Activated naive CD8-positive, alpha-beta T cell treated with anti-CD3 and anti-CD28 coated beads, Interleukin-2, amount 10 ng/mL, durations not matched to agents 7 days and 5 days (primary cell): Measurements from ENCODE around the gene HNRNPL. TPM values are rescaled to one million over a fixed set of nuclear protein-coding genes. Genes with fewer than 3 reads are reported as not detected.

Source experiments
- ATAC-seq: fragments of 150-1000 bp; cut with Tn5 transposase; one replicate; pipeline ENCODE4 v1.10.0; 2021; ENCODE audit warnings: low read depth, moderate library complexity
- POLR2A ChIA-PET: fragments of 350-600 bp; sonication (Branson Sonifier 250); formaldehyde crosslinking; loops from one replicate; lab custom pipeline; 2021; ENCODE audit warnings: antibody characterized with exemption; lab: Charles Lee
- DNase-seq: peaks from one replicate; pipeline ENCODE4 v3.0.0; 2021
- H3K27ac Mint-ChIP-seq: one replicate; pipeline ENCODE4 v1.8.0; 2022; ENCODE audit warnings: mild to moderate bottlenecking, mixed read lengths
- H3K27me3 Mint-ChIP-seq: one replicate; pipeline ENCODE4 v1.8.0; 2022; ENCODE audit warnings: mild to moderate bottlenecking, moderate library complexity, mixed read lengths
- H3K36me3 Mint-ChIP-seq: one replicate; pipeline ENCODE4 v1.8.0; 2021; ENCODE audit warnings: mild to moderate bottlenecking, mixed read lengths
- H3K4me1 Mint-ChIP-seq: one replicate; pipeline ENCODE4 v1.8.0; 2021; ENCODE audit warnings: mixed read lengths
- H3K4me3 Mint-ChIP-seq: one replicate; pipeline ENCODE4 v1.8.0; 2022; ENCODE audit warnings: mild to moderate bottlenecking, moderate library complexity, mixed read lengths
- H3K9me3 Mint-ChIP-seq: one replicate; pipeline ENCODE4 v1.8.0; 2021; ENCODE audit warnings: mixed read lengths
- total RNA-seq, 2 experiments: library from RNA; stranded (reverse); gene quantifications; one replicate each; pipeline ENCODE4 v1.2.3, GENCODE V29; 2021

HNRNPL gene
- total RNA-seq, 2 experiments from 2014 or later, result 441 to 455 TPM

- POLR2A ChIA-PET, result interaction anchor here (0.8 to 7.3 kb wide), 8 partner anchors 8 to 448 kb away, joined by 3 to 161 read pairs (median 6); partner anchors contain the start of genes ECH1, EIF3K, FAM98C and NFKBIB
Measured at GRCh38 chr19:38850436-38850975, 720 bp upstream of the HNRNPL start.

GRCh38 chr19:38849147-38849859 is 483 bp downstream of the HNRNPL start:
- DNase-seq (peak; percentile 99), ATAC-seq (peak; percentile 14)
- peak overlapping the region; percentile 97 for H3K4me3 Mint-ChIP-seq
- H3K27ac Mint-ChIP-seq, result peak overlapping the region; percentile 100
- no peaks in the 10 kb centered on the region for H3K27me3 Mint-ChIP-seq
- POLR2A ChIA-PET, result interaction anchor here (0.6 to 7.3 kb wide), 20 partner anchors 8 to 446 kb away, joined by 3 to 161 read pairs (median 4); partner anchors contain the start of genes ACTN4, ECH1, FAM98C and MRPS12
- H3K9me3 Mint-ChIP-seq, result no peaks in the 10 kb centered on the region
- peaks cover 32% of the 10 kb centered on the region for H3K36me3 Mint-ChIP-seq
- H3K4me1 Mint-ChIP-seq, result peaks cover 42% of the 10 kb centered on the region

More at GRCh38 chr19:38850436-38850975, 720 bp upstream of the HNRNPL start:
- ATAC-seq, result peak; percentile 82
- Mint-ChIP-seq H3K36me3 (peaks cover 27% of the 10 kb centered on the region), H3K9me3 (no peaks in the 10 kb centered on the region), H3K4me3 (peak overlapping the region; percentile 97), H3K4me1 (peaks cover 36% of the 10 kb centered on the region), H3K27me3 (no peaks in the 10 kb centered on the region), H3K27ac (peak overlapping the region; percentile 100)
- DNase-seq, result peak; percentile 95

DNA sequence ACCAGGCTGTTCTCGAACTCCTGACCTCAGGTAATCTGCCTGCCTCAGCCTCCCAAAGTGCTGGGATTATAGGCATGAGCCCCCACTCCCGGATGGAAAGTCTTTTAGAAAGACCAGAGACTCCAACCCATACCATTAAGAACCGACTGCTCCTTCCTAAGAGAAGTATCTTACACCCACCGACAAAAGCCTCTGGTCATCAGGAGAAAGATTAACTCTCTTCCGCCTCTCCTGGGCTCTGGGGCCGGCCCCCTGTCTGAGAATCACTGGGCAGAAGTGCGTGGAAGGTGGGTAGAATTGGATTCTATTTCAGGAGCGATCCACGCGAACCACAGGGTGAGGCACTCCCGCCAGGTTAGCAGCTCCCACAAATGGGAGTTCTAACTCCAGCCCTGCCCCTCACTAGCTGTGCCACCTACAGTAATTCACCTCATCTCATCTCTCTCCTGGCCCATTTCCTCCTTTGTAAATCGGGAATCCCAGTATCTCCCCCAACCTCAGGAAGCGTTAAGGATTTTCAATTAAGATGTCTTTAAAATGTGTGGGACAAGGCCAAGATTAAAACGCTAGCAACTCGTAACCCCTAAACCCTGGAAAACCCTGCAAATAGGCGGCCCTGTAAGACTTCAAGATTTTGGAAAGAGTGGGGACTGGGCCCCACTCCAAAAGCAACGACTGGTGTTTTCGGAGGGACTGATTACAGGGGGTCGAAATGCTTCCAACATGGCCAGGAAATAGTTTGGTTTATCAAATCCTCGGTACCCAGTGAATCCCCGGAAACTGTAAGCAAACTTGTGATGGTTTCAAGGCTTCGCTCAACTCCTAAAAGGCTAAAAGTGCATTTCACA is 1.3 kb downstream of the HNRNPL start:
- H3K27ac Mint-ChIP-seq, result peak overlapping the region; percentile 100
- DNase-seq, result no peak
- H3K9me3 Mint-ChIP-seq, result no peaks in the 10 kb centered on the region
- H3K4me1 Mint-ChIP-seq, result peaks cover 47% of the 10 kb centered on the region
- H3K27me3 Mint-ChIP-seq, result no peaks in the 10 kb centered on the region
- peaks cover 39% of the 10 kb centered on the region for H3K36me3 Mint-ChIP-seq
- peak overlapping the region; percentile 97 for H3K4me3 Mint-ChIP-seq
- no peak for ATAC-seq
- POLR2A ChIA-PET, result interaction anchor here (0.6 to 7.3 kb wide), 20 partner anchors 8 to 445 kb away, joined by 3 to 161 read pairs (median 4); partner anchors contain the start of genes ACTN4, ECH1, FAM98C and MRPS12

GRCh38 chr19:38846097-38846496 is 3.7 kb downstream of the HNRNPL start:
- Mint-ChIP-seq H3K27ac (peak overlapping the region; percentile 40), H3K9me3 (no peaks in the 10 kb centered on the region), H3K4me3 (peak overlapping the region; percentile 26), H3K4me1 (peaks cover 56% of the 10 kb centered on the region), H3K36me3 (peaks cover 58% of the 10 kb centered on the region), H3K27me3 (no peaks in the 10 kb centered on the region)
- POLR2A ChIA-PET, result interaction anchor here (0.8 kb wide), 1 partner anchor 32 kb away, joined by 3 read pairs; the partner anchor contains the start of gene RINL
- no peak for ATAC-seq
- no peak for DNase-seq

GRCh38 chr19:38845374-38846024 is 4.3 kb downstream of the HNRNPL start:
- H3K36me3 Mint-ChIP-seq, result peaks cover 63% of the 10 kb centered on the region
- DNase-seq (no peak), ATAC-seq (no peak)
- POLR2A ChIA-PET, result interaction anchor here (0.8 kb wide), 1 partner anchor 33 kb away, joined by 3 read pairs; the partner anchor contains the start of gene RINL
- no peaks in the 10 kb centered on the region for H3K9me3 Mint-ChIP-seq
- peaks cover 55% of the 10 kb centered on the region for H3K4me1 Mint-ChIP-seq
- peak overlapping the region; percentile 20 for H3K4me3 Mint-ChIP-seq
- H3K27ac Mint-ChIP-seq, result peak overlapping the region; percentile 40
- H3K27me3 Mint-ChIP-seq, result no peaks in the 10 kb centered on the region

- peaks cover 69% of the 10 kb centered on the region for H3K36me3 Mint-ChIP-seq
- no peaks in the 10 kb centered on the region for H3K27me3 Mint-ChIP-seq
- peak overlapping the region; percentile 36 for H3K4me3 Mint-ChIP-seq
- no peak for ATAC-seq
- POLR2A ChIA-PET, result interaction anchor here (0.7 to 3.6 kb wide), 5 partner anchors 9 to 83 kb away, joined by 3 to 55 read pairs (median 5); partner anchors contain the start of genes ECH1 and RINL
- peaks cover 57% of the 10 kb centered on the region for H3K4me1 Mint-ChIP-seq
- H3K27ac Mint-ChIP-seq, result peak overlapping the region; percentile 96
- DNase-seq, result no peak
- no peaks in the 10 kb centered on the region for H3K9me3 Mint-ChIP-seq
Measured at GRCh38 chr19:38844093-38844686, 5.6 kb downstream of the HNRNPL start.

- ATAC-seq, result no peak
- H3K27ac Mint-ChIP-seq, result peak overlapping the region; percentile 96
- H3K27me3 Mint-ChIP-seq, result no peaks in the 10 kb centered on the region
- no peak for DNase-seq
- peaks cover 53% of the 10 kb centered on the region for H3K4me1 Mint-ChIP-seq
- peaks cover 66% of the 10 kb centered on the region for H3K36me3 Mint-ChIP-seq
- POLR2A ChIA-PET, result interaction anchor here (1.5 to 3.6 kb wide), 4 partner anchors 9 to 35 kb away, joined by 5 to 55 read pairs (median 24); partner anchors contain the start of genes ECH1 and RINL
- H3K9me3 Mint-ChIP-seq, result no peaks in the 10 kb centered on the region
- H3K4me3 Mint-ChIP-seq, result peak overlapping the region; percentile 79
Measured at GRCh38 chr19:38843175-38843758, 6.5 kb downstream of the HNRNPL start.

DNA sequence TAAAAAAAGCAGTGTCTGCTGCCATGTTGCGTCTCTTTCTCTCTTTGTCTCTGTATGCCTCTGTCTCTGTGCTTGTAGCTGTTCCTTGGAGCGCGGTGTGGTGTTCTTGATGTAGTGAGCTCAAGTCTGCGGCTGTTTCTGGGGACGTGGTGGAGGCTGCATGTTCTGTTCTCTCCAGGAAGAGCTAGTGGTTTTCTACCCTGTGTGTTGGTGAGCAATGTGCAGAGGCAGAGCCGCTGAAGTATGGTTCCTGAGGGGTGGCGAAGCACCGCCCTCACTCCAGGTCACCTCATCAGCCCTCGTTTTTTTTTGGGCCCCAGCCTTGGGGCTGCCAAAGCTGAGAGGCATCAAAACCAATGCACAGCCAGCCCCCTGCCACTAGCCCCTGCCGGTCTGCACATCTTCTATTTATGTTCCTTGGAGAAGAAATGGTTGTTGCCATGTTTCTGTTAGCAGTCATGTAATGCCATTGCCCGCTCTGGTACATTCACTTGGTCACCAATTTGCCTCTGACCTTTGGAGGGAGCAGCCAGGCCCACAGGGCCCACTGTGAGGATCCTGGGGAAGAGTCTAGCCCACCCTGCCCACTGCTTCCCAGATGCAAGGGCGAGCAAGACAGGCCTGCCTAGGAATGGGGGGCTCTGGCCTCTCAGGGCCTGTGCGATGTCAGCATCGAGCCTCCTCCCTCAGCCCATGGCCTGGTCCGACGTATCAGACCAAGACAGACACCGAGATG is 7.2 kb downstream of the HNRNPL start:
- peak overlapping the region; percentile 96 for H3K27ac Mint-ChIP-seq
- H3K9me3 Mint-ChIP-seq, result no peaks in the 10 kb centered on the region
- POLR2A ChIA-PET, result interaction anchor here (0.5 to 3.6 kb wide), 21 partner anchors 9 to 439 kb away, joined by 3 to 55 read pairs (median 4); partner anchors contain the start of genes ECH1, EIF3K, FAM98C and MRPS12
- peak; percentile 91 for ATAC-seq
- peak overlapping the region; percentile 79 for H3K4me3 Mint-ChIP-seq
- no peaks in the 10 kb centered on the region for H3K27me3 Mint-ChIP-seq
- H3K4me1 Mint-ChIP-seq, result peaks cover 48% of the 10 kb centered on the region
- DNase-seq, result peak; percentile 71
- H3K36me3 Mint-ChIP-seq, result peaks cover 60% of the 10 kb centered on the region

DNA sequence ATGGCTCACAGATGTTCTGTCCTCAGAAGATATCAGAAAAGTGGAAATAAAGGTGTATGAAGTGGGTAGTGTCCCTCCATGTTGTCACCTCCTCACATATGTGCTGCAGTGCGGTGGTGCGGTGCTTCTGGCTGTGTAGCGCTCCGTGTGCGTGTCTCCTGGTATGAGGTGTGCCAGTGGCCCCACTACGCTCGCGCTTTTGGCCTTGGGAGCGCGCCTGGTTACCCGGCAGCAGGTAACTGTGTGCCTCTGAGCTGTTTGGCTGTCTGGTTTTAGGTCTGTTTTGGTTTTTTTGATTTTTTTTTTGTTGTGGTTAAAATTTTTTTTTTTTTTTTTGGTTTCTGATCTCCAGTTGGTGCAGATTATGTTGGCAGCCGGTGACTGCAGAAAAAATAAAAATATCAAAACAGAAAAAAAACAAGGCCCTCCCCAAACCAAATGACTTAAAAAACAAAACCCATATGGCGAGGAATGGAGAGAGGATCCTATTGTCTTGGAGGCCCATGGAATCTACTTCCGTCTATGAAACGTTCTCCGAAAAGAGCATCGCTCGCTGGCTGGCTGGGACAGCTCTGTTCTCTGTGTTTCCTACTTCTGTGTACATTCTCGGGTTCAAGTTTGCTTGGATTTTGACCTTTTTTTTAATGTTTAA is 7.9 kb downstream of the HNRNPL start:
- POLR2A ChIA-PET, result interaction anchor here (0.6 to 3.6 kb wide), 21 partner anchors 9 to 439 kb away, joined by 3 to 55 read pairs (median 5); partner anchors contain the start of genes ECH1, EIF3K, FAM98C and MRPS12
- H3K4me1 Mint-ChIP-seq, result peaks cover 46% of the 10 kb centered on the region
- ATAC-seq (peak; percentile 27), DNase-seq (peak; percentile 61)
- peak overlapping the region; percentile 79 for H3K4me3 Mint-ChIP-seq
- no peaks in the 10 kb centered on the region for H3K9me3 Mint-ChIP-seq
- peak overlapping the region; percentile 96 for H3K27ac Mint-ChIP-seq
- H3K36me3 Mint-ChIP-seq, result peaks cover 57% of the 10 kb centered on the region
- H3K27me3 Mint-ChIP-seq, result no peaks in the 10 kb centered on the region

DNA sequence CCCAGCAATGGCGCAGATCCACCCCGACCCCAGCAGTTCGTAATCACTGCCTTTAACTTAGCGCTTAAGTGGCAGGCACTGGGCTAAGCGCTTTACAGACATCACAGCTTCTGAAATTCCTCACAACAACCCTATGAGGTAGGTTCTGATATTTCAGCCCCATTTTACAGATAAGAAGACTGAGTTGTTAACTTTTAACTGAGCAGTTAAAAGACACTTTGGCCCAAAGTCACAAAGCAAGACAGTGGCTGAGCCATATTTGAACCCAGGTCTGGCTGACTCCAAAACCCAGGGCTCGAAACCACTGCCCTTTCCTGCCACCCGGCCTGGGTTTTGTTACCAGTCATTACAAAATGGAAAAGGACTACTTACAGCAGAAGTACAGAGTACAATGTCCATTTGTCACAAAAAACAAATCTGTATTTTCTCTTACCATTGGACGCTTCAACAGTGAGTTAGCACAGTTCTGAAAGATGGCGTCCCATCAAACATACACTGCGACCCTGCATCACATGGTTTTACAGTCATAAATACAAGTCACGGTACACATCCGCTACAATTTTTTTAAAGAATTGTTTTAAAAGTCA is 8.5 kb downstream of the HNRNPL start:
- no peak for ATAC-seq
- DNase-seq, result no peak
- Mint-ChIP-seq H3K27me3 (no peaks in the 10 kb centered on the region), H3K4me1 (peaks cover 45% of the 10 kb centered on the region), H3K4me3 (peak overlapping the region; percentile 79), H3K36me3 (peaks cover 56% of the 10 kb centered on the region), H3K27ac (peak overlapping the region; percentile 96), H3K9me3 (no peaks in the 10 kb centered on the region)
- POLR2A ChIA-PET, result interaction anchor here (0.6 to 3.6 kb wide), 17 partner anchors 8 to 438 kb away, joined by 3 to 55 read pairs (median 7); partner anchors contain the start of genes ECH1, FAM98C, MRPS12 and RINL
